22Rv1 (cell line): ENCODE data around the gene RFX3.

Experiments used
- H3K27ac ChIP-seq: fragments of 450-650 bp; 2 replicates; pipeline ENCODE4 v1.5.1; 2017
- ZFX ChIP-seq: fragments of 450-650 bp; IDR thresholded peaks from 2 replicates; pipeline ENCODE4 v1.6.1; 2017; ENCODE audit warnings: antibody characterized with exemption, borderline replicate concordance
- TF ChIP-seq, protein P1 (sequence below): fragments of 450-650 bp; IDR thresholded peaks from 2 replicates; pipeline ENCODE4 v1.5.1; 2017; ENCODE audit warnings: mild to moderate bottlenecking

Gene RFX3

DNA sequence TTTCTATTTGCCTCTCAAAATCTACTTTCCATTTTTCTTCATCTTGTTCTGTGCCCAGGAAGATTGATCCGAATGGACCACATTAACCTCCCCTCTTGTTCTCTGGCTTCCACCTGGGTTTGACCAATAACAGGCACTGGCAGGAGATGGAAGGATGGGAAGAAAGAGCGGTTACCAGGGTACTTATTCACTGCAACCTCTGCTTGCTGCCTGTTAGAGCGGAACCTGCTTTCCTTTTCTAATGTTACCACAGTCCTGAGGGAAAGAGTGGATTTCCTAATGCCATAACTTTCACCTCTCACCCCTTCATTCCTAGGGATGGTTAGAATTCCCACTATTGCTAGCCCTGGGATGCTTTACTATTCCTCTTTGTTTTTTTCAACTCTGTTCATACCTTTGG is 262.1 kb downstream of the RFX3 start:
- TF ChIP-seq, protein P1, sequence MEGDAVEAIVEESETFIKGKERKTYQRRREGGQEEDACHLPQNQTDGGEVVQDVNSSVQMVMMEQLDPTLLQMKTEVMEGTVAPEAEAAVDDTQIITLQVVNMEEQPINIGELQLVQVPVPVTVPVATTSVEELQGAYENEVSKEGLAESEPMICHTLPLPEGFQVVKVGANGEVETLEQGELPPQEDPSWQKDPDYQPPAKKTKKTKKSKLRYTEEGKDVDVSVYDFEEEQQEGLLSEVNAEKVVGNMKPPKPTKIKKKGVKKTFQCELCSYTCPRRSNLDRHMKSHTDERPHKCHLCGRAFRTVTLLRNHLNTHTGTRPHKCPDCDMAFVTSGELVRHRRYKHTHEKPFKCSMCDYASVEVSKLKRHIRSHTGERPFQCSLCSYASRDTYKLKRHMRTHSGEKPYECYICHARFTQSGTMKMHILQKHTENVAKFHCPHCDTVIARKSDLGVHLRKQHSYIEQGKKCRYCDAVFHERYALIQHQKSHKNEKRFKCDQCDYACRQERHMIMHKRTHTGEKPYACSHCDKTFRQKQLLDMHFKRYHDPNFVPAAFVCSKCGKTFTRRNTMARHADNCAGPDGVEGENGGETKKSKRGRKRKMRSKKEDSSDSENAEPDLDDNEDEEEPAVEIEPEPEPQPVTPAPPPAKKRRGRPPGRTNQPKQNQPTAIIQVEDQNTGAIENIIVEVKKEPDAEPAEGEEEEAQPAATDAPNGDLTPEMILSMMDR = no peak
- TF ChIP-seq ZFX = no peak
- no peak overlapping the region for H3K27ac ChIP-seq

GRCh38 chr9:3262826-3263529 is 262.8 kb downstream of the RFX3 start:
- no peak for TF ChIP-seq ZFX
- TF ChIP-seq, protein P1 = no peak

DNA sequence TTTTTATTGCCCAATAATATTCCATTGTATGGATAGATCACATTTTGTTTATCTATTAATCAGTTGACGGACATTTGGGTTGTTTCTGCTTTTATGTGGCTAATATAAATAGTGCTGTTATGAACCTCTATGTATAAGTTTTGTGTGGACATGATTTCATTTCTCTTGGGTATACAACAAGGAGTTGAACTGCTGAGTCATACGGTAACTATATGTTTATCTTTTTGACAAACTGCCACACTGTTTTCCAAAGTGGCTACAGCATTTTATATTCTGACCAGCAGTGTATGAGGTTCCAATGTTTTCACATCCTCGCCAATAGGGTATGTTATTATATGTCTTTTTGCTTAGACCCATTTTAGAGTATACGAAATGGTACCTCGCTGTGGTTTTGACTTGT is 264.3 kb downstream of the RFX3 start:
- TF ChIP-seq ZFX = no peak
- TF ChIP-seq, protein P1 = no peak
- no peak overlapping the region for H3K27ac ChIP-seq

More at GRCh38 chr9:3262826-3263529, 262.8 kb downstream of the RFX3 start:
- H3K27ac ChIP-seq = no peak overlapping the region

GRCh38 chr9:3256571-3257330 is 269.1 kb downstream of the RFX3 start:
- H3K27ac ChIP-seq = no peak overlapping the region
- no peak for TF ChIP-seq ZFX
- TF ChIP-seq, protein P1 = no peak

DNA sequence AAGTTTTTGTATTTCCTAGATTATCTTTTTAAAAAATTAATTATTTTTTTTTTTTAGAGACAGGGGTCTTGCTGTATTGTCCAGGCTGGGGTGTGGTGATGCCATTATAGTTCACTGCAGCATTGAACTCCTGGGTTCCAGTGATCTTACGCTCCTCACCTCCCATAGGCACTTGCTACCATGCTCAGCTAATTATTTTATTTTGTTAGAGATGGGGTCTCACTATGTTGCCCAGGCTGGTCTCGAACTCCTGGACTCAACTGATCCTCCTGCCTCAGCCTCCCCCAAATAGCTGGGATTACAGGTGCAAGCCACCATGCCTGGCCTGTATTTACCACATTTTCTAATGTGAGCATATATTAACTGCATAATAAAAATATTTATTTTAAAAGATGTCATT is 274.5 kb downstream of the RFX3 start:
- no peak for TF ChIP-seq ZFX
- TF ChIP-seq, protein P1 = no peak
- no peak overlapping the region for H3K27ac ChIP-seq

- no peak for TF ChIP-seq ZFX
- TF ChIP-seq, protein P1 = no peak
- H3K27ac ChIP-seq = no peak overlapping the region
Observed at GRCh38 chr9:3250741-3251140, 275.1 kb downstream of the RFX3 start.

- TF ChIP-seq, protein P1 = no peak
- no peak for TF ChIP-seq ZFX
Observed at GRCh38 chr9:3247211-3247610, 278.6 kb downstream of the RFX3 start.

More at GRCh38 chr9:3247211-3247610, 278.6 kb downstream of the RFX3 start:
- H3K27ac ChIP-seq = no peak overlapping the region
